Sigmoid colon (tissue), 7 donors: ENCODE data around the gene HINFP. TPM values are rescaled to one million over a fixed set of nuclear protein-coding genes. Genes with fewer than 3 reads are reported as not detected.

Experiments
- DNase-seq: peaks from one replicate; pipeline ENCODE4 v3.0.0-alpha.2; 2019
- H3K27ac ChIP-seq, 4 donors: fragments of 200-600 bp; sonication (generic); one replicate each; pipeline ENCODE4 v1.5.1; 2016 to 2019; ENCODE audit warnings: mild to moderate bottlenecking in 1 of 4
- H3K27me3 ChIP-seq, 3 donors: fragments of 200-600 bp; sonication (generic); one replicate each; pipeline ENCODE4 v1.5.1; 2019; ENCODE audit warnings: mild to moderate bottlenecking in 1 of 3
- H3K36me3 ChIP-seq, 4 donors: fragments of 200-600 bp; sonication (generic); one replicate each; pipeline ENCODE4 v1.5.1; 2016 to 2019
- H3K4me1 ChIP-seq, 4 donors: fragments of 200-600 bp; sonication (generic); one replicate each; pipeline ENCODE4 v1.5.1; 2017 to 2019
- H3K4me3 ChIP-seq, 4 donors: fragments of 200-600 bp; sonication (generic); one replicate each; pipeline ENCODE4 v1.5.1; 2017 to 2019; ENCODE audit warnings: mild to moderate bottlenecking in 2 of 4, moderate library complexity in 1 of 4
- H3K9me3 ChIP-seq, 4 donors: fragments of 200-600 bp in 3 of 4; sonication (generic) in 3 of 4; one replicate each; pipeline versions ENCODE4 v1.5.1 to v1.6.1; 2013 to 2019
- EP300 ChIP-seq, 4 donors: sonication (generic); formaldehyde crosslinking; IDR thresholded peaks; one replicate each; pipeline ENCODE4 v1.6.1; 2017; ENCODE audit warnings: antibody characterized with exemption in 4 of 4
- POLR2A ChIP-seq, 2 donors: fragments of 450-650 bp; IDR thresholded peaks; one replicate each; pipeline ENCODE4 v1.6.1; 2016; ENCODE audit warnings: antibody characterized with exemption in 2 of 2, mild to moderate bottlenecking in 2 of 2, moderate library complexity in 2 of 2
- POLR2AphosphoS5 ChIP-seq, 4 donors: sonication (generic); formaldehyde crosslinking; IDR thresholded peaks; one replicate each; pipeline ENCODE4 v1.6.1; 2017; ENCODE audit warnings: antibody characterized with exemption in 4 of 4
- WGBS, 2 donors: extraction: QIAGEN DNeasy Blood & Tissue Kit; methylation state at CpG; one replicate each; pipeline ENCODE4 v1.1.7; 2013; 5-methylcytosine and 5-hydroxymethylcytosine counted together
- intact Hi-C: fragments of 100-400 bp; cut with DNase I; formaldehyde crosslinking; loops from one replicate; pipeline ENCODE4 v1.15.1; 2023
- polyA plus RNA-seq, 3 donors: library from polyadenylated mRNA; stranded (reverse); fragments of 200-250 nt; gene quantifications; one replicate each; pipeline ENCODE4 v1.2.3, GENCODE V29; 2013
- total RNA-seq, 4 donors: library from RNA; depleted of rRNA; stranded (reverse); fragments of >200 nt; gene quantifications; one replicate each; pipeline ENCODE4 v1.1.0, GENCODE V29; 2016
- TF ChIP-seq, protein P1 (sequence below), 4 experiments: fragments of 450-650 bp in 3 of 4; fragments of 200-600 bp in 1 of 4; IDR thresholded peaks; one replicate each; pipeline ENCODE4 v1.5.1; 2016 to 2019; ENCODE audit warnings: antibody characterized with exemption in 4 of 4, mild to moderate bottlenecking in 3 of 4, moderate library complexity in 2 of 4
- donor health status: healthy with polysubstance abuse.
- donor health status: Bipolar disorder and iron deficiency.
- donor health status: healthy.

HINFP gene
- total and polyA plus RNA-seq, 7 donors: 12.0 to 33.0 (median 20.1) TPM

DNA sequence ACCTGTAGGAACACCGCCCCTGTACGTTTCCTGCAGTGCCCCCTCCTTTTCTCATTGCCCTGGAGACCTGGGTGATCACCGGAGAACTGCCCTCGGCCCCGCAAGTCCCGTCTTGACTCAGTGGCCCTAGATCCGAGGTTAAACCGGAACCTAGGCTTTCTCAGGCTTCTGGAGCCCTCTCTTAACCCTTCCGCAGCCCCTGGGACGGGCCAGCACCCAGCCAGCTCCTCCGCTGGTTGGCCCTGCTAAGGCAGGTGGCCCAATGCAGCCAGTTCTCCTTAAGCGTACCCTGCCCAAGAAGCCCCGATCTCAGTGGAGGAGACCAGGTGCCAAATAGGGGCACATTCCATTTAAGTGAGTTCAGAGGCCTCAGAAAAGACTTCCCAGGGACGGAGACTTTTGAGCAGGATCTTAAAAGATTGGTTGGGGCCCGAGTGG is 47.9 kb downstream of the HINFP start:
- intact Hi-C loops: loop anchor here (2.0 kb wide), 2 partner anchors 28 to 152 kb away; no protein-coding TSS in a partner anchor
- Histone ChIP-seq H3K4me3 (peak overlapping the region; percentile 79 to 99 (median 94)), H3K36me3 (peaks cover 0 to 21% (median 2%) of the 10 kb centered on the region in 4 donors), H3K27ac (peak overlapping the region; percentile 95 to 99 (median 98)), H3K4me1 (peaks cover 0 to 9% (median 5%) of the 10 kb centered on the region in 4 donors), H3K27me3 (no peaks in the 10 kb centered on the region), H3K9me3 (no peaks in the 10 kb centered on the region)
- TF ChIP-seq, protein P1, sequence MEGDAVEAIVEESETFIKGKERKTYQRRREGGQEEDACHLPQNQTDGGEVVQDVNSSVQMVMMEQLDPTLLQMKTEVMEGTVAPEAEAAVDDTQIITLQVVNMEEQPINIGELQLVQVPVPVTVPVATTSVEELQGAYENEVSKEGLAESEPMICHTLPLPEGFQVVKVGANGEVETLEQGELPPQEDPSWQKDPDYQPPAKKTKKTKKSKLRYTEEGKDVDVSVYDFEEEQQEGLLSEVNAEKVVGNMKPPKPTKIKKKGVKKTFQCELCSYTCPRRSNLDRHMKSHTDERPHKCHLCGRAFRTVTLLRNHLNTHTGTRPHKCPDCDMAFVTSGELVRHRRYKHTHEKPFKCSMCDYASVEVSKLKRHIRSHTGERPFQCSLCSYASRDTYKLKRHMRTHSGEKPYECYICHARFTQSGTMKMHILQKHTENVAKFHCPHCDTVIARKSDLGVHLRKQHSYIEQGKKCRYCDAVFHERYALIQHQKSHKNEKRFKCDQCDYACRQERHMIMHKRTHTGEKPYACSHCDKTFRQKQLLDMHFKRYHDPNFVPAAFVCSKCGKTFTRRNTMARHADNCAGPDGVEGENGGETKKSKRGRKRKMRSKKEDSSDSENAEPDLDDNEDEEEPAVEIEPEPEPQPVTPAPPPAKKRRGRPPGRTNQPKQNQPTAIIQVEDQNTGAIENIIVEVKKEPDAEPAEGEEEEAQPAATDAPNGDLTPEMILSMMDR (IDR thresholded peaks at IDR 0.05): peak in 1 of 4 experiments; percentile 12
- peak in 3 of 4 donors; percentile 19 to 80 (median 67) for TF ChIP-seq POLR2AphosphoS5 (IDR thresholded peaks at IDR 0.05)
- TF ChIP-seq POLR2A (IDR thresholded peaks at IDR 0.05): peak in 1 of 2 donors; percentile 15
- no peak for TF ChIP-seq EP300 (IDR thresholded peaks at IDR 0.05)
- WGBS, 2 donors: 10 to 20% methylated on average over 15 of the region's 15 CpGs
- DNase-seq: peak; percentile 72

DNA sequence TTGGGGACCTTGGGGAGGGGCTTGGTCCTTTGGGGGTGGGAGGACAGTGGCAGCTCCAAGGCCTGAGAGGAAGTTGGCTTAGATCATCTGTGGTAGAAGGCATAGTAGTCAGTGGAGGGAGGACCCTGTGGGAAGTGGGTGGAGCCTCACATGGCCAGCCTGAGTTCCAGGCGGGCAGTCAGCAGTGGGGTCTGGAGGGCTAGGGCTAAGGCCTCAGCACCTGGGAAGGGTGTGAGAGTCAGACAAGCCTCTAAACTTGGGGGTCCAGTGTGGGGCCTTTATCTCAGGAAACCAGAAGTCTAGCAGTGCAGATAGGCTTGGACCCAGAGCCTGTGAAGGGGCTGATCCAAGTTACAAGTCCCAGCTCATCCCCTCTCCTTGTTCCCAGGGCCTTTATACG is 51.1 kb downstream of the HINFP start:
- Histone ChIP-seq H3K27ac (no peak overlapping the region), H3K4me1 (peaks cover 0 to 9% (median 5%) of the 10 kb centered on the region in 4 donors), H3K9me3 (no peaks in the 10 kb centered on the region), H3K36me3 (peaks cover 2 to 53% (median 12%) of the 10 kb centered on the region in 4 donors), H3K4me3 (no peak overlapping the region), H3K27me3 (no peaks in the 10 kb centered on the region)
- intact Hi-C loops: no loop called here
- TF ChIP-seq POLR2AphosphoS5 (IDR thresholded peaks at IDR 0.05) (no peak), EP300 (IDR thresholded peaks at IDR 0.05) (no peak), POLR2A (IDR thresholded peaks at IDR 0.05) (no peak)
- TF ChIP-seq, protein P1 (IDR thresholded peaks at IDR 0.05): no peak
- DNase-seq: no peak
- WGBS, 2 donors: 89 to 93% methylated on average over 2 of the region's 2 CpGs

DNA sequence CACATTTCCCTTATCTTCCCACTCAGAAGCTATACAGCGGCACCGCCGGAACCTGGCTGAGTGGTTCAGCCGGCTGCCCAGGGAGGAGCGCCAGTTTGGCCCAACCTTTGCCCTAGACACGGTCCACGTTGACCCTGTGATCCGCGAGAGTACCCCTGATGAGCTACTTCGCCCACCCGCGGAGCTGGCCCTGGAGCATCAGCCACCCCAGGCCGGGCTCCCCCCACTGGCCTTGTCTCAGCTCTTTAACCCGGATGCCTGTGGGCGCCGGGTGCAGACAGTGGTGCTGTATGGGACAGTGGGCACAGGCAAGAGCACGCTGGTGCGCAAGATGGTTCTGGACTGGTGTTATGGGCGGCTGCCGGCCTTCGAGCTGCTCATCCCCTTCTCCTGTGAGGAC is 52.1 kb downstream of the HINFP start:
- peaks cover 5 to 62% (median 13%) of the 10 kb centered on the region in 4 donors for H3K36me3 ChIP-seq
- intact Hi-C loops: no loop called here

DNA sequence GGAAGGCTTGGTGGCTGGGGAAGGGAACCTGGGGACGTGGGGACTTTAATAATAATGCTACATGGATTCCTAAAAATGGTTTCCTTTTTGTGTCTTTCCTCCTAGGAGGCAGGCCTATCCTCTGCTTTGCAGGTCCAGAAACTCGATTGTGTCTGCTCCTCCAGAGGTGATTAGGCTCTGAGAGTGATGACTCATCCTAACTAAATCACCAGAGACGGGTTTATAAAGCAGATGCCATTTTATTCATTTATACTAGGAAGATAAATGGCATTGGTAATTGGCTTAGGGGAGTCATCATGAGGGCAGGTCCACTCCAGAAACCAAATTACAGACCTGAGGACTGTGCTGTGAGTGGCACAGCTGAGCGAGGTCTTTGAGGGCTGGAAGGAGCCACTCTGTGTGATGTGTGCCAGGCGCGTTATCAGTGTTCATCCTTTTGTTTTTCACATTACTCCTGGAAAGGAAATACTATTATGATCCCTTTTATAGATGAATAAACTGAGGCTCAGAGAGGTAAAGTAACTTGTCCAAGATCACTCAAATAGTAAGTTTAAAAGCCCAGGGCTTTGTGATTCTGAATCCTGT is 54.2 kb downstream of the HINFP start:
- DNase-seq: no peak
- peaks cover 7 to 75% (median 19%) of the 10 kb centered on the region in 4 donors for H3K36me3 ChIP-seq
- no peak overlapping the region for H3K27ac ChIP-seq
- H3K9me3 ChIP-seq: no peaks in the 10 kb centered on the region
- no peak for TF ChIP-seq POLR2AphosphoS5 (IDR thresholded peaks at IDR 0.05)
- TF ChIP-seq, protein P1 (IDR thresholded peaks at IDR 0.05): no peak
- no peak for TF ChIP-seq POLR2A (IDR thresholded peaks at IDR 0.05)
- no peak for TF ChIP-seq EP300 (IDR thresholded peaks at IDR 0.05)
- H3K4me1 ChIP-seq: no peaks in the 10 kb centered on the region
- no peak overlapping the region for H3K4me3 ChIP-seq
- 64 to 73% methylated on average over 6 of the region's 6 CpGs for WGBS, 2 donors
- H3K27me3 ChIP-seq: no peaks in the 10 kb centered on the region
- intact Hi-C loops: no loop called here

More for the DNA sequence above, 52.1 kb downstream of the HINFP start:
- WGBS, 2 donors: 94 to 95% methylated on average over 21 of the region's 21 CpGs
- Histone ChIP-seq H3K9me3 (no peaks in the 10 kb centered on the region), H3K27me3 (no peaks in the 10 kb centered on the region), H3K27ac (no peak overlapping the region), H3K4me1 (peaks cover 0 to 9% (median 5%) of the 10 kb centered on the region in 4 donors), H3K4me3 (no peak overlapping the region)
- no peak for TF ChIP-seq POLR2A (IDR thresholded peaks at IDR 0.05)
- TF ChIP-seq POLR2AphosphoS5 (IDR thresholded peaks at IDR 0.05): no peak
- TF ChIP-seq, protein P1 (IDR thresholded peaks at IDR 0.05): no peak
- no peak for TF ChIP-seq EP300 (IDR thresholded peaks at IDR 0.05)
- no peak for DNase-seq
